GM12878 (cell line): ENCODE measurements around the gene MROH2A. TPM values are rescaled to one million over a fixed set of nuclear protein-coding genes. Genes with fewer than 3 reads are reported as not detected.

Source experiments
- ATAC-seq: fragments of 200-7000 bp; cut with Tn5 transposase; 3 replicates; pipeline ENCODE4 v1.9.1; 2020; ENCODE audit warnings: mild to moderate bottlenecking, moderate library complexity
- BruUV-seq: library from RNA; stranded (reverse); fragments of 400-500 nt; replicated peaks from 2 replicates; lab custom pipeline; 2021; lab: Mats Ljungman, UMichigan
- CTCF ChIA-PET: fragments of 300-600 bp; sonication (Branson Sonifier 250); formaldehyde crosslinking; extraction: SDS; loops from one replicate; lab custom pipeline; 2021; ENCODE audit warnings: inconsistent platforms; lab: Yijun Ruan, JAX
- POLR2A ChIA-PET: fragments of 350-600 bp; formaldehyde crosslinking; extraction: SDS; loops from one replicate; lab custom pipeline; 2021; ENCODE audit warnings: inconsistent platforms; lab: Charles Lee
- RAD21 ChIA-PET: fragments of 300-600 bp; sonication (Branson Sonifier 250); formaldehyde crosslinking; loops from one replicate; lab custom pipeline; 2023; ENCODE audit warnings: antibody characterized with exemption; ENCODE audit not compliant: unreplicated experiment; lab: Charles Lee
- SMC1A ChIA-PET: fragments of 300-600 bp; sonication (Branson Sonifier 250); formaldehyde crosslinking; loops from one replicate; lab custom pipeline; 2023; ENCODE audit not compliant: unreplicated experiment, uncharacterized antibody; lab: Charles Lee
- DNase-seq: peaks from one replicate; pipeline ENCODE4 v3.0.0-alpha.2; 2011; ENCODE audit warnings: low read depth, low spot score
- FAIRE-seq: peaks from 3 replicates; lab custom pipeline; 2011; peaks lifted over from hg19 to GRCh38; lab: Jason Lieb, UNC
- H2AFZ ChIP-seq: 2 replicates; pipeline ENCODE4 v1.6.0; 2011; ENCODE audit warnings: low read depth, low read length, control low read depth; ENCODE audit not compliant: control insufficient read depth
- H3K27ac ChIP-seq: 2 replicates; pipeline ENCODE4 v1.5.1; 2011; ENCODE audit warnings: control low read depth; ENCODE audit not compliant: control insufficient read depth, insufficient read depth
- H3K27me3 ChIP-seq, 2 experiments: replicated peaks in 1 of 2; 2 replicates each; pipeline versions ENCODE4 v1.6.0 to v1.6.1; 2011; ENCODE audit warnings: low read length in 1 of 2; ENCODE audit not compliant: control insufficient read depth in 2 of 2, insufficient read depth in 2 of 2
- H3K36me3 ChIP-seq, 2 experiments: 2 replicates each; pipeline ENCODE4 v1.5.1; 2011; ENCODE audit warnings: low read length in 1 of 2; ENCODE audit not compliant: control insufficient read depth in 2 of 2, insufficient read depth in 2 of 2
- H3K4me1 ChIP-seq: 2 replicates; pipeline ENCODE4 v1.6.1; 2011; ENCODE audit warnings: mild to moderate bottlenecking, low read length, moderate library complexity, mixed read lengths; ENCODE audit not compliant: control insufficient read depth, insufficient read depth
- H3K4me2 ChIP-seq: 2 replicates; pipeline ENCODE4 v1.6.0; 2011; ENCODE audit warnings: control low read depth; ENCODE audit not compliant: control insufficient read depth, insufficient read depth
- H3K4me3 ChIP-seq: fragments of 200-600 bp; sonication (generic); 2 replicates; pipeline ENCODE4 v1.5.1; 2016
- H3K79me2 ChIP-seq: 2 replicates; pipeline ENCODE4 v1.6.0; 2011; ENCODE audit warnings: low read length; ENCODE audit not compliant: control insufficient read depth, insufficient read depth
- H3K9ac ChIP-seq: 2 replicates; pipeline ENCODE4 v1.8.0; 2011; ENCODE audit warnings: low read length, control low read depth, mixed read lengths; ENCODE audit not compliant: control insufficient read depth, insufficient read depth
- H3K9me3 ChIP-seq: replicated peaks from 3 replicates; pipeline ENCODE4 v1.5.1; 2011; ENCODE audit warnings: mild to moderate bottlenecking, low read length; ENCODE audit not compliant: control insufficient read depth, insufficient read depth
- H4K20me1 ChIP-seq: 2 replicates; pipeline ENCODE4 v1.6.0; 2011; ENCODE audit not compliant: control insufficient read depth, insufficient read depth
- ATF7 ChIP-seq: fragments of 450-650 bp; IDR thresholded peaks from 2 replicates; pipeline ENCODE4 v1.6.1; 2016; ENCODE audit warnings: low read depth, mild to moderate bottlenecking
- EP300 ChIP-seq, 2 experiments: fragments of 150-350 bp in 1 of 2; IDR thresholded peaks; 2 replicates each; pipeline ENCODE4 v1.6.1; 2011 to 2012; ENCODE audit warnings: low read depth in 2 of 2, low read length in 2 of 2, borderline replicate concordance in 1 of 2, improper control_type of control experiment in 1 of 2, inconsistent platforms in 1 of 2; ENCODE audit not compliant: control insufficient read depth in 1 of 2
- ETV6 ChIP-seq, 2 experiments: fragments of 450-650 bp in 1 of 2; IDR thresholded peaks in 1 of 2; conservative IDR thresholded peaks in 1 of 2; 2 replicates each; pipeline ENCODE4 v1.6.1; 2014; ENCODE audit warnings: antibody characterized with exemption in 1 of 2, borderline replicate concordance in 1 of 2, low read depth in 1 of 2, mild to moderate bottlenecking in 1 of 2, moderate library complexity in 1 of 2
- FOXM1 ChIP-seq: IDR thresholded peaks from 2 replicates; pipeline ENCODE4 v1.6.1; 2012; ENCODE audit warnings: low read depth, mild to moderate bottlenecking, inconsistent platforms, low read length, moderate library complexity
- HDAC6 ChIP-seq: fragments of 200-600 bp; sonication (generic); IDR thresholded peaks from one replicate; pipeline ENCODE4 v1.8.0; 2017; ENCODE audit warnings: antibody characterized with exemption; ENCODE audit not compliant: unreplicated experiment
- IRF4 ChIP-seq: IDR thresholded peaks from 2 replicates; pipeline ENCODE4 v1.6.1; 2011; ENCODE audit warnings: low read depth, low read length
- NFXL1 ChIP-seq: fragments of 450-650 bp; IDR thresholded peaks from 2 replicates; pipeline ENCODE4 v1.6.1; 2017; ENCODE audit warnings: antibody characterized with exemption, mild to moderate bottlenecking, borderline replicate concordance
- SPI1 ChIP-seq: IDR thresholded peaks from 2 replicates; pipeline ENCODE4 v1.6.1; 2011; ENCODE audit warnings: low read depth, mild to moderate bottlenecking, low read length, moderate library complexity, borderline replicate concordance; ENCODE audit not compliant: insufficient read depth
- USF2 ChIP-seq: IDR thresholded peaks from 2 replicates; pipeline ENCODE4 v1.6.1; 2011; ENCODE audit warnings: low read depth, low read length, improper control_type of control experiment, borderline replicate concordance
- WGBS: methylation state at CpG from one replicate; pipeline ENCODE4 v1.1.6; 2016; ENCODE audit warnings: low lambda C conversion rate; ENCODE audit not compliant: insufficient replicate concordance, insufficient coverage; ENCODE audit errors: missing lambda C conversion rate; 5-methylcytosine and 5-hydroxymethylcytosine counted together
- in situ Hi-C: fragments of 300-500 bp; cut with MboI; formaldehyde crosslinking; loops from 9 replicates; pipeline ENCODE4 v1.14.3; 2018; ENCODE audit warnings: mixed read lengths
- intact Hi-C: fragments of 100-400 bp; cut with micrococcal nuclease; formaldehyde crosslinking; loops from one replicate; pipeline ENCODE4 v1.14.2; 2022; ENCODE audit not compliant: unreplicated experiment
- polyA plus RNA-seq, 11 experiments: library from polyadenylated mRNA; depleted of rRNA in 4 of 11; unstranded in 6 of 11; stranded (reverse) in 5 of 11; fragments of >200 nt; fragmentation: Nextera tagmentation in 4 of 11; fragmentation: Illumina TruSeq in 1 of 11; extraction: Ambion mirVana in 4 of 11; extraction: Trizol in 1 of 11; gene quantifications; 1 replicate in 1 of 11; 2 replicates in 10 of 11; pipeline versions ENCODE4 v1.2.1 to v1.2.3, GENCODE V29; 2011 to 2016; ENCODE audit warnings: inconsistent platforms in 2 of 11, missing spikeins in 2 of 11, low read depth in 1 of 11
- total RNA-seq, 4 experiments: library from RNA; depleted of rRNA in 3 of 4; stranded (reverse); fragments of >200 nt in 3 of 4; fragmentation: Illumina TruSeq in 1 of 4; extraction: Trizol in 1 of 4; gene quantifications; 2 replicates each; pipeline versions ENCODE4 v1.2.1 to v1.2.3, GENCODE V29; 2013 to 2021
- TF ChIP-seq, protein P1 (sequence below): fragments of 450-650 bp; IDR thresholded peaks from 2 replicates; pipeline ENCODE4 v1.6.1; 2017; ENCODE audit warnings: mild to moderate bottlenecking, moderate library complexity
- TF ChIP-seq, protein P2 (sequence below): IDR thresholded peaks from 2 replicates; pipeline ENCODE4 v1.6.1; 2011; ENCODE audit warnings: borderline replicate concordance, low read depth, mild to moderate bottlenecking, moderate library complexity, mixed read lengths, low read length; ENCODE audit not compliant: insufficient read depth; ENCODE audit errors: extremely low read length

The MROH2A gene
- total and polyA plus RNA-seq, 10 of the 15 experiments (the other 5 are each of a cell fraction or from before 2014, with no cell fraction given): not detected

GRCh38 chr2:233821196-233821595 lies 43.1 kb downstream of the MROH2A start:
- no peak for DNase-seq
- in situ Hi-C loops: no loop called here
- Histone ChIP-seq H3K27ac (no peak overlapping the region), H3K36me3 (no peaks in the 10 kb centered on the region), H3K9me3 (no peaks in the 10 kb centered on the region), H3K9ac (no peak overlapping the region), H4K20me1 (no peaks in the 10 kb centered on the region), H3K79me2 (no peaks in the 10 kb centered on the region), H3K4me1 (no peaks in the 10 kb centered on the region), H2AFZ (no peak overlapping the region), H3K27me3 (no peaks in the 10 kb centered on the region; a peak in 3 of 4 replicates), H3K4me2 (no peak overlapping the region), H3K4me3 (no peak overlapping the region)
- SMC1A ChIA-PET: interaction anchor here (1.0 kb wide), 1 partner anchor 8 kb away, joined by 3 read pairs; no protein-coding TSS in a partner anchor
- TF ChIP-seq NFXL1 (no peak), ETV6 (conservative IDR thresholded peaks at IDR 0.05 in 1 of 2, IDR thresholded peaks at IDR 0.05 in 1 of 2; ENCODE audit: borderline replicate concordance in 1 of 2, low read depth in 1 of 2) (no peak), FOXM1 (no peak), SPI1 (no peak), ATF7 (no peak)
- FAIRE-seq: no peak
- intact Hi-C loops: no loop called here
- RAD21 ChIA-PET: no interaction called here
- WGBS: 14% methylated on average over 3 of the region's 3 CpGs
- POLR2A ChIA-PET: no interaction called here
- ATAC-seq: no peak
- CTCF ChIA-PET: no interaction called here
- BruUV-seq: no TSS peak

DNA sequence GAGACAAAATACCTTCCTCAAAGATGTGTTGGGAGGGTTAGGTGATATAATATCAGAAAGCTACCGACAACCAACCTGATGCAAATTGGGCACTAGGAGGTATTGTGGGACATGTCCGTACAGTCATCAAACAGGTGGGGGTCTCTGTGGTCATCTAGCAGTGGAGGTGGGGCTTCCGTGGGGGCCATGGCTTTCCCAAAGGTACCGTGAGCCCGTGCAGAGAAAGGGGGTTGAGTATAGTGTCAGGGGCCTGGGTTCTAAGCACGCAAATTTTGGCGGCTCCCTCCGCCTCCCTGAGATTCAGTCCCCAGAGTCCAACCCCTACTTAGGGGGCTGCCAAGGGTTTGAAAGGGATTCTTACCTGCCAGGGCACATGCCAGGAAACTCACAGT lies 43.6 kb downstream of the MROH2A start:
- H3K9ac ChIP-seq: no peak overlapping the region
- no peak overlapping the region for H3K4me3 ChIP-seq
- FAIRE-seq (no peak), ATAC-seq (no peak), DNase-seq (no peak)
- H3K27me3 ChIP-seq: no peaks in the 10 kb centered on the region; a peak in 3 of 4 replicates
- H3K27ac ChIP-seq: no peak overlapping the region
- H3K79me2 ChIP-seq: no peaks in the 10 kb centered on the region
- H3K9me3 ChIP-seq: no peaks in the 10 kb centered on the region
- POLR2A ChIA-PET: no interaction called here
- SMC1A ChIA-PET: no interaction called here
- H4K20me1 ChIP-seq: no peaks in the 10 kb centered on the region
- in situ Hi-C loops (no loop called here), intact Hi-C loops (no loop called here)
- WGBS: 27% methylated on average over 8 of the region's 8 CpGs
- no peak overlapping the region for H2AFZ ChIP-seq
- H3K4me2 ChIP-seq: no peak overlapping the region
- BruUV-seq: no TSS peak
- H3K4me1 ChIP-seq: no peaks in the 10 kb centered on the region
- CTCF ChIA-PET: no interaction called here
- RAD21 ChIA-PET: no interaction called here
- no peaks in the 10 kb centered on the region for H3K36me3 ChIP-seq
- TF ChIP-seq, protein P1, sequence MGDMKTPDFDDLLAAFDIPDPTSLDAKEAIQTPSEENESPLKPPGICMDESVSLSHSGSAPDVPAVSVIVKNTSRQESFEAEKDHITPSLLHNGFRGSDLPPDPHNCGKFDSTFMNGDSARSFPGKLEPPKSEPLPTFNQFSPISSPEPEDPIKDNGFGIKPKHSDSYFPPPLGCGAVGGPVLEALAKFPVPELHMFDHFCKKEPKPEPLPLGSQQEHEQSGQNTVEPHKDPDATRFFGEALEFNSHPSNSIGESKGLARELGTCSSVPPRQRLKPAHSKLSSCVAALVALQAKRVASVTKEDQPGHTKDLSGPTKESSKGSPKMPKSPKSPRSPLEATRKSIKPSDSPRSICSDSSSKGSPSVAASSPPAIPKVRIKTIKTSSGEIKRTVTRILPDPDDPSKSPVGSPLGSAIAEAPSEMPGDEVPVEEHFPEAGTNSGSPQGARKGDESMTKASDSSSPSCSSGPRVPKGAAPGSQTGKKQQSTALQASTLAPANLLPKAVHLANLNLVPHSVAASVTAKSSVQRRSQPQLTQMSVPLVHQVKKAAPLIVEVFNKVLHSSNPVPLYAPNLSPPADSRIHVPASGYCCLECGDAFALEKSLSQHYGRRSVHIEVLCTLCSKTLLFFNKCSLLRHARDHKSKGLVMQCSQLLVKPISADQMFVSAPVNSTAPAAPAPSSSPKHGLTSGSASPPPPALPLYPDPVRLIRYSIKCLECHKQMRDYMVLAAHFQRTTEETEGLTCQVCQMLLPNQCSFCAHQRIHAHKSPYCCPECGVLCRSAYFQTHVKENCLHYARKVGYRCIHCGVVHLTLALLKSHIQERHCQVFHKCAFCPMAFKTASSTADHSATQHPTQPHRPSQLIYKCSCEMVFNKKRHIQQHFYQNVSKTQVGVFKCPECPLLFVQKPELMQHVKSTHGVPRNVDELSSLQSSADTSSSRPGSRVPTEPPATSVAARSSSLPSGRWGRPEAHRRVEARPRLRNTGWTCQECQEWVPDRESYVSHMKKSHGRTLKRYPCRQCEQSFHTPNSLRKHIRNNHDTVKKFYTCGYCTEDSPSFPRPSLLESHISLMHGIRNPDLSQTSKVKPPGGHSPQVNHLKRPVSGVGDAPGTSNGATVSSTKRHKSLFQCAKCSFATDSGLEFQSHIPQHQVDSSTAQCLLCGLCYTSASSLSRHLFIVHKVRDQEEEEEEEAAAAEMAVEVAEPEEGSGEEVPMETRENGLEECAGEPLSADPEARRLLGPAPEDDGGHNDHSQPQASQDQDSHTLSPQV: no peak
- TF ChIP-seq HDAC6 (no peak), IRF4 (no peak), EP300 (IDR thresholded peaks at IDR 0.05; ENCODE audit: borderline replicate concordance in 1 of 2, control insufficient read depth in 1 of 2, low read depth in 2 of 2, low read length in 2 of 2) (no peak), USF2 (no peak)
- TF ChIP-seq, protein P2, sequence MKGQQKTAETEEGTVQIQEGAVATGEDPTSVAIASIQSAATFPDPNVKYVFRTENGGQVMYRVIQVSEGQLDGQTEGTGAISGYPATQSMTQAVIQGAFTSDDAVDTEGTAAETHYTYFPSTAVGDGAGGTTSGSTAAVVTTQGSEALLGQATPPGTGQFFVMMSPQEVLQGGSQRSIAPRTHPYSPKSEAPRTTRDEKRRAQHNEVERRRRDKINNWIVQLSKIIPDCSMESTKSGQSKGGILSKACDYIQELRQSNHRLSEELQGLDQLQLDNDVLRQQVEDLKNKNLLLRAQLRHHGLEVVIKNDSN: no peak
